Inflammatory macrophage (primary cell): Measurements from ENCODE around the gene MACC1.

Experiments
- DNase-seq, 2 donors: peaks; one replicate each; pipeline ENCODE4 v3.0.0-alpha.2; 2020 to 2022
- total RNA-seq, 18 experiments: gene quantifications; one replicate each; lab custom pipeline; 2026; ENCODE audit warnings: mixed read lengths in 6 of 18, inconsistent platforms in 2 of 18; lab: John Stamatoyannopoulos, UW

Gene MACC1
- 5.4 to 32.0 (median 13.4) reads per million in 18 experiments for total RNA-seq

GRCh38 chr7:20217193-20217948 lies at the start of gene MACC1:
Gene MACC1 (minus strand): TSS chr7:20217384. CDS start chr7:20161862, 55,522 bp downstream.
- peak; percentile 29 to 50 for DNase-seq

- DNase-seq = no peak
Measured at GRCh38 chr7:20264623-20265022, 47.4 kb upstream of the MACC1 start.

GRCh38 chr7:20260223-20260622 lies 43.0 kb upstream of the MACC1 start:
- no peak for DNase-seq

- DNase-seq = no peak
Measured at GRCh38 chr7:20257212-20257611, 40.0 kb upstream of the MACC1 start.

GRCh38 chr7:20249920-20250319 lies 32.7 kb upstream of the MACC1 start:
- no peak for DNase-seq

- no peak for DNase-seq
Measured at GRCh38 chr7:20249376-20249775, 32.2 kb upstream of the MACC1 start.

- no peak for DNase-seq
Measured at GRCh38 chr7:20246236-20246635, 29.1 kb upstream of the MACC1 start.

- no peak for DNase-seq
Measured at GRCh38 chr7:20244334-20245120, 27.3 kb upstream of the MACC1 start.

- no peak for DNase-seq
Measured at GRCh38 chr7:20241911-20242261, 24.7 kb upstream of the MACC1 start.

GRCh38 chr7:20241194-20241910 lies 24.2 kb upstream of the MACC1 start:
- no peak for DNase-seq

GRCh38 chr7:20240080-20240926 lies 23.1 kb upstream of the MACC1 start:
- DNase-seq = no peak

- peak; percentile 87 for DNase-seq
Measured at GRCh38 chr7:20238754-20239324, 21.7 kb upstream of the MACC1 start.

- no peak for DNase-seq
Measured at GRCh38 chr7:20238194-20238753, 21.1 kb upstream of the MACC1 start.

- no peak for DNase-seq
Measured at GRCh38 chr7:20237464-20238193, 20.4 kb upstream of the MACC1 start.

GRCh38 chr7:20236790-20237189 lies 19.6 kb upstream of the MACC1 start:
- DNase-seq = no peak

- DNase-seq = no peak
Measured at GRCh38 chr7:20236043-20236442, 18.9 kb upstream of the MACC1 start.

- DNase-seq = no peak
Measured at GRCh38 chr7:20235288-20235687, 18.1 kb upstream of the MACC1 start.

- no peak for DNase-seq
Measured at GRCh38 chr7:20233362-20233761, 16.2 kb upstream of the MACC1 start.

GRCh38 chr7:20232848-20233247 lies 15.7 kb upstream of the MACC1 start:
- no peak for DNase-seq

- peak; percentile 80 to 84 for DNase-seq
Measured at GRCh38 chr7:20229646-20230500, 12.7 kb upstream of the MACC1 start.
